Lower lobe of right lung (tissue), 2 donors: ENCODE data around the gene BASP1. TPM values are rescaled to one million over a fixed set of nuclear protein-coding genes. Genes with fewer than 3 reads are reported as not detected.
"Not testable (repeated sequence)": the region's sequence is repeated elsewhere in the genome, so short reads cannot be mapped to it uniquely, and the experiment has no call there.

Experiments used
- ATAC-seq, 2 donors: fragments of 200-7000 bp; cut with Tn5 transposase; one replicate each; pipeline ENCODE4 v1.9.1; 2020 to 2022; ENCODE audit warnings: mild to moderate bottlenecking in 2 of 2, moderate library complexity in 2 of 2
- DNase-seq: peaks from one replicate; pipeline ENCODE4 v3.0.0-alpha.2; 2020
- H3K27ac ChIP-seq: fragments of 200-600 bp; one replicate; pipeline ENCODE4 v1.8.0; 2022
- H3K27me3 ChIP-seq: fragments of 200-600 bp; one replicate; pipeline ENCODE4 v1.8.0; 2022; ENCODE audit warnings: low read depth
- H3K36me3 ChIP-seq: fragments of 200-600 bp; one replicate; pipeline ENCODE4 v1.8.0; 2022; ENCODE audit warnings: mild to moderate bottlenecking
- H3K4me1 ChIP-seq: fragments of 200-600 bp; one replicate; pipeline ENCODE4 v1.8.0; 2022
- H3K4me3 ChIP-seq: fragments of 200-600 bp; one replicate; pipeline ENCODE4 v1.8.0; 2022; ENCODE audit warnings: mild to moderate bottlenecking
- H3K9me3 ChIP-seq: fragments of 200-600 bp; one replicate; pipeline ENCODE4 v1.8.0; 2022
- intact Hi-C: fragments of 100-400 bp; cut with DNase I; formaldehyde crosslinking; loops from one replicate; pipeline ENCODE4 v1.11.0; 2022
- total RNA-seq: library from RNA; stranded (reverse); fragmentation: NEBNext Ultra II Directional; extraction: Animal tissue kit (Norgen Biotek cat#: 25700); gene quantifications from one replicate; pipeline ENCODE4 v1.2.1, GENCODE V29; 2021
- TF ChIP-seq, protein P1 (sequence below): fragments of 200-600 bp; IDR thresholded peaks from one replicate; pipeline ENCODE4 v1.8.0; 2022; ENCODE audit warnings: antibody characterized with exemption, mild to moderate bottlenecking
- donor health status: DM: no; HTN: yes; CAD: no; lungs with severe emphysema.

The BASP1 gene
- total RNA-seq, 1 donor from 2014 or later: 25.8 TPM

DNA sequence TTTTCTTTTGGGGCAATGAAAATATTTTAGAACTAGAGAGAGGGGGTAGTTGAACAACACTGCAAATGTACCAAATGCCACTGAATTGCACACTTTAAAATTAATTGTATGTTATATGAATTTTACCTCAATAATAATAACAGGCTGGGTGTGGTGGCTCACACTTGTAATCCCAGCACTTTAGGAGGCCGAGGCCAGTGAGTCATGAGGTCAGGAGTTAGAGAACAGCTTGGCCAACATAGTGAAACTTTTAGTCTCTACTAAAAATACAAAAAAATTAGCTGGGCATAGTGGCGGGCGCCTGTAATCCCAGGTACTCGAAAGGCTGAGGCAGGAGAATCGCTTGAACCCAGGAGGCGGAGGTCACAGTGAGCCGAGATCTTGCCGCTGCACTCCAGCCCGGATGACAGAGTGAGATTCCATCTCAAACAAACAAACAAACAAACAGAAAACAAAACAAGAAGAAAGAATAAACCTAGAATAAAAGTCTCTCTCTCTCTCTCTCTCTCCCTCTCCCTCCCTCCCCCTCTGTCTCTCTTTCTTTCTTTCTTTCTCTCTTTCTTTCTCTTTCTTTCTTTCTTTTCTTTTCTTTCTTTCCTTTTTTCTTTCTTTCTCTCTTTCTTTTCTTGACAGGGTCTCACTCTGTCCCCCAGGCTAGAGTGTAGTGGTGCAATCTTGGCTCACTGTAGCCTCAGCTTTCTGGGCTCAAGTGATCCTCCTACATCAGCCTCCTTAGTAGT is 91.1 kb downstream of the BASP1 start:
- Histone ChIP-seq H3K4me1 (no peaks in the 10 kb centered on the region), H3K27ac (no peak overlapping the region), H3K36me3 (no peaks in the 10 kb centered on the region), H3K4me3 (no peak overlapping the region), H3K27me3 (no peaks in the 10 kb centered on the region), H3K9me3 (no peaks in the 10 kb centered on the region)
- DNase-seq: no peak
- TF ChIP-seq, protein P1, sequence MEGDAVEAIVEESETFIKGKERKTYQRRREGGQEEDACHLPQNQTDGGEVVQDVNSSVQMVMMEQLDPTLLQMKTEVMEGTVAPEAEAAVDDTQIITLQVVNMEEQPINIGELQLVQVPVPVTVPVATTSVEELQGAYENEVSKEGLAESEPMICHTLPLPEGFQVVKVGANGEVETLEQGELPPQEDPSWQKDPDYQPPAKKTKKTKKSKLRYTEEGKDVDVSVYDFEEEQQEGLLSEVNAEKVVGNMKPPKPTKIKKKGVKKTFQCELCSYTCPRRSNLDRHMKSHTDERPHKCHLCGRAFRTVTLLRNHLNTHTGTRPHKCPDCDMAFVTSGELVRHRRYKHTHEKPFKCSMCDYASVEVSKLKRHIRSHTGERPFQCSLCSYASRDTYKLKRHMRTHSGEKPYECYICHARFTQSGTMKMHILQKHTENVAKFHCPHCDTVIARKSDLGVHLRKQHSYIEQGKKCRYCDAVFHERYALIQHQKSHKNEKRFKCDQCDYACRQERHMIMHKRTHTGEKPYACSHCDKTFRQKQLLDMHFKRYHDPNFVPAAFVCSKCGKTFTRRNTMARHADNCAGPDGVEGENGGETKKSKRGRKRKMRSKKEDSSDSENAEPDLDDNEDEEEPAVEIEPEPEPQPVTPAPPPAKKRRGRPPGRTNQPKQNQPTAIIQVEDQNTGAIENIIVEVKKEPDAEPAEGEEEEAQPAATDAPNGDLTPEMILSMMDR: no peak
- intact Hi-C loops: no loop called here
- ATAC-seq: no peak

DNA sequence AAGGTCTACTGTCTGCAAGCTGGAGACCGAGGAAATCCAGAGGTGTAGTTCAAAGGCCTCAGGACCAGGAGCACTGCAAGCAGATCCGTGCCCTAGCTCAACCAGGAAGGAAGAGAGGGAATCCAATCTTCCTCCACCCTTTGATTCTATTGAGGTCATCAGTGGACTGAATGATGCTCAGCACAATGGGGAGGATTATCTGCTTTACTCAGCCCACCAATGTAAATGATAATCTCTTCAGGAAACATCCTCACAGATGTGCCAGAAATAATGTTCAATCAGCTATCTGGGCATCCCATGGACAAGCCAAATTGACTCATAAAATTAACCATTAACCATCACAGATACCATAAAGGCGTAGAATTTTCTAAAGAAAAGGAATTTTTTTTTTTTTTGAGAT is 92.0 kb downstream of the BASP1 start:
- intact Hi-C loops: no loop called here
- Histone ChIP-seq H3K4me3 (no peak overlapping the region), H3K27ac (no peak overlapping the region), H3K27me3 (no peaks in the 10 kb centered on the region), H3K36me3 (no peaks in the 10 kb centered on the region), H3K9me3 (no peaks in the 10 kb centered on the region), H3K4me1 (no peaks in the 10 kb centered on the region)
- DNase-seq: no peak
- TF ChIP-seq, protein P1: no peak
- no peak for ATAC-seq

DNA sequence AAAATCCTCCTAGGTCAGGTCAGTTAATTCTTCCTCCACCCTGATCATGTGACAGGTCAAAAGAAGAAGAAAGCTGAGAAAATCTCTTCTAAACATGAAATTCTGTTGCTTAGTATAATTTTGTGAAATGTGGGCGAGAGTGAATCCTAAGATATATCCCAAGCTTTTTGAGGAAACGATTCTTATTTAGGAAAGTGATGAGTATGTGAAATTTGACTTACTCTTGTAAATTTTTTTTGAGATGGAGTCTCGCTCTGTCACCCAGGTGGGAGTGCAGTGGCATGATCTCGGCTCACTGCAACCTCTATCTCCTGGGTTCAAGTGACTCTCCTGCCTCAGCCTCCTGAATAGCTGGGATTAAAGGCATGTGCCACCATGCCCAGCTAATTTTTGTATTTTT is 93.1 kb downstream of the BASP1 start:
- intact Hi-C loops, H3K4me1 ChIP-seq, H3K36me3 ChIP-seq, H3K9me3 ChIP-seq, ATAC-seq, H3K27me3 ChIP-seq, DNase-seq, H3K4me3 ChIP-seq, H3K27ac ChIP-seq: not testable (repeated sequence)

DNA sequence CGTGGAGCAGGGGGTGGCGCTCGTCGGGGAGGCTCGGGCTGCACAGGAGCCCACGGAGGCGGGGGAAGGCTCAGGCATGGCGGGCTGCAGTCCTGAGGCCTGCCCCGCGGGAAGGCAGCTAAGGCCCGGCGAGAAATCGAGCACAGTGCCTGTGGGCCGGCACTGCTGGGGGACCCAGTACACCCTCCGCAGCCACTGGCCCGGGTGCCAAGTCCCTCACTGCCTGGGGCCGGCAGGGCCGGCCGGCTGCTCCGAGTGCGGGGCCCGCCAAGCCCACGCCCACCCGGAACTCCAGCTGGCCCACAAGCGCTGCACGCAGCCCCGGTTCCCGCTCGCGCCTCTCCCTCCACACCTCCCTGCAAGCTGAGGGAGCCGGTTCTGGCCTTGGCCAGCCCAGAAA is 94.4 kb downstream of the BASP1 start:
- DNase-seq, H3K9me3 ChIP-seq, H3K27ac ChIP-seq, H3K4me3 ChIP-seq, intact Hi-C loops, H3K27me3 ChIP-seq, H3K36me3 ChIP-seq, H3K4me1 ChIP-seq, ATAC-seq: not testable (repeated sequence)

DNA sequence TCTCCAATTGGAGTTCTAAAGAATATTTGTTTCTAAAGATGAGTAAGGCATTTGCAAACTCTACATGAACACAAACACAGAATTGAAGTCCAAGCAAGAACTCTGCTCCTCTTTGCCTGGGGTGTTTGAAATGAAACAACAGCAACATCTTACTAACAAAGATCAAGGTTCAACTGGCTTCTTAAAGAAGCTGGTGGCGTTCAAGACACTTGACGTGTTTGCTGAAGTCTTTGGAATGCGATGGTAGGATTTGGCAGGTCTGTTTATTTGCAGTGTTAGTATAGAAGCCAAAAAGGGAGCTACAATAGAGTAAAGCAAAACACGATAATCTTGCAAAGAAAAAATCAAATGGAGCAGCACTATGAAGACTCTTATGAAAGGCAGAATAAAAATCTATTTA is 94.9 kb downstream of the BASP1 start:
- Histone ChIP-seq H3K27ac (no peak overlapping the region), H3K27me3 (no peaks in the 10 kb centered on the region), H3K4me3 (no peak overlapping the region), H3K4me1 (peaks cover 9% of the 10 kb centered on the region), H3K9me3 (no peaks in the 10 kb centered on the region), H3K36me3 (no peaks in the 10 kb centered on the region)
- ATAC-seq (peak; percentile 59 to 87), DNase-seq (no peak)
- intact Hi-C loops: no loop called here
- TF ChIP-seq, protein P1: no peak

DNA sequence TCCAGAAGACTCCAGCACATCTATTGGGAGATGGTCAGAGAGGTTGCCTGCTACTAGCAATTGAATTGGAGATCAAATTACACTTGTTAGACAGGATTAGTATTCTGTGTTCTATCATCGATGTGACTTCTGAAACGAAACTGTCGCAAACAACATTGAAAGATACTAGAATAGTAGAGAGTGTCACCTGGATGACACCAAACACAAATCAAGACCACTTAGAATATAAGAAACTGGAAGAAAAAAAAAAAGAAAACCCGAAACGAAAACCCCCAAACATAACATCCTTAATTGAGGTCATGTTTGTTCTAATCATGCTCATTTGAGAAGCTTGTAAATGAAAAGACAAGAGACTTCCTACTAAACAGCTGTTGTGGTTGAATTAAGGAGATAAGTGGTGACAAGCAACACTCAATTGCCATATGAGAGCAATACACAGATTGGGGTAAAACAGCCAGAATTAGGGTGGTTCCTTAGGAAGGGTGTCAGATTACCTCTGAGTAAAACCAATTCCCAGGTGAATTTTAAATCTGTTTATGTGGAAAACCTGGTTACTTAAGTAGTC is 97.6 kb downstream of the BASP1 start:
- no peak overlapping the region for H3K27ac ChIP-seq
- H3K4me3 ChIP-seq: no peak overlapping the region
- peaks cover 14% of the 10 kb centered on the region for H3K4me1 ChIP-seq
- intact Hi-C loops: no loop called here
- H3K36me3 ChIP-seq: no peaks in the 10 kb centered on the region
- H3K9me3 ChIP-seq: no peaks in the 10 kb centered on the region
- H3K27me3 ChIP-seq: no peaks in the 10 kb centered on the region
- DNase-seq: no peak
- ATAC-seq: no peak
- TF ChIP-seq, protein P1: no peak
